ENCODE data around the gene SEZ6L.

SEZ6L gene

GRCh38 chr22:26182723-26183122, 13.5 kb downstream of the SEZ6L start:
- DNase-seq = no peak

GRCh38 chr22:26185190-26185589, 15.9 kb downstream of the SEZ6L start:
- no peak for DNase-seq

- no peak for DNase-seq
These were observed 19.1 kb downstream of the SEZ6L start for GRCh38 chr22:26188341-26188740.

- no peak for DNase-seq
These were observed 25.1 kb downstream of the SEZ6L start for GRCh38 chr22:26194313-26194712.

GRCh38 chr22:26194877-26195276, 25.6 kb downstream of the SEZ6L start:
- DNase-seq = no peak

GRCh38 chr22:26196657-26197056, 27.4 kb downstream of the SEZ6L start:
- no peak for DNase-seq

GRCh38 chr22:26197425-26197824, 28.2 kb downstream of the SEZ6L start:
- no peak for DNase-seq

- DNase-seq = no peak
These were observed 30.4 kb downstream of the SEZ6L start for GRCh38 chr22:26199665-26200064.

GRCh38 chr22:26202280-26202924, 33.1 kb downstream of the SEZ6L start:
- no peak for DNase-seq

- no peak for DNase-seq
These were observed 36.2 kb downstream of the SEZ6L start for GRCh38 chr22:26205494-26205893.

- DNase-seq = no peak
These were observed 41.1 kb downstream of the SEZ6L start for GRCh38 chr22:26210334-26210733.

GRCh38 chr22:26213826-26214225, 44.6 kb downstream of the SEZ6L start:
- no peak for DNase-seq

- DNase-seq = no peak
These were observed 45.2 kb downstream of the SEZ6L start for GRCh38 chr22:26214466-26214865.

GRCh38 chr22:26215736-26216135, 46.5 kb downstream of the SEZ6L start:
- no peak for DNase-seq

GRCh38 chr22:26225207-26225606, 55.9 kb downstream of the SEZ6L start:
- no peak for DNase-seq

GRCh38 chr22:26226538-26227297, 57.5 kb downstream of the SEZ6L start:
- no peak for DNase-seq

- DNase-seq = no peak
These were observed 60.6 kb downstream of the SEZ6L start for GRCh38 chr22:26229910-26230309.

- DNase-seq = no peak
These were observed 65.0 kb downstream of the SEZ6L start for GRCh38 chr22:26234296-26234695.

GRCh38 chr22:26235792-26236487, 66.7 kb downstream of the SEZ6L start:
- no peak for DNase-seq

GRCh38 chr22:26236991-26237390, 67.7 kb downstream of the SEZ6L start:
- DNase-seq = no peak

GRCh38 chr22:26238596-26238995, 69.3 kb downstream of the SEZ6L start:
- no peak for DNase-seq

- DNase-seq = no peak
These were observed 70.3 kb downstream of the SEZ6L start for GRCh38 chr22:26239581-26239980.

GRCh38 chr22:26241361-26241760, 72.1 kb downstream of the SEZ6L start:
- no peak for DNase-seq

GRCh38 chr22:26245001-26245400, 75.7 kb downstream of the SEZ6L start:
- DNase-seq = no peak

All from NCI-H1930 (cell line).